PC-3 (cell line): ENCODE measurements around the gene PADI4. TPM values are rescaled to one million over a fixed set of nuclear protein-coding genes. Genes with fewer than 3 reads are reported as not detected.

ENCODE experiments used
- ATAC-seq: fragments of 200-7000 bp; cut with Tn5 transposase; 2 replicates; pipeline ENCODE4 v1.9.1; 2020; ENCODE audit warnings: mild to moderate bottlenecking, moderate library complexity
- BruUV-seq: library from RNA; stranded (reverse); fragments of 400-500 nt; replicated peaks from 2 replicates; lab custom pipeline; 2021; lab: Mats Ljungman, UMichigan
- CTCF ChIA-PET: fragments of 300-600 bp; sonication (Branson Sonifier 250); formaldehyde crosslinking; loops from one replicate; lab custom pipeline; 2022; ENCODE audit warnings: antibody characterized with exemption; lab: Charles Lee
- POLR2A ChIA-PET: fragments of 300-600 bp; sonication (Branson Sonifier 250); formaldehyde crosslinking; loops from one replicate; lab custom pipeline; 2022; ENCODE audit warnings: antibody characterized with exemption; ENCODE audit not compliant: unreplicated experiment; lab: Charles Lee
- DNase-seq: peaks from one replicate; pipeline ENCODE4 v3.0.0-alpha.2; 2015
- H2AFZ ChIP-seq: fragments of 300-600 bp; sonication (generic); 2 replicates; pipeline ENCODE4 v1.6.0; 2016; ENCODE audit warnings: antibody characterized with exemption, low read length
- H3F3A ChIP-seq: fragments of 300-600 bp; sonication (generic); one replicate; pipeline ENCODE4 v1.6.0; 2017; ENCODE audit warnings: antibody characterized with exemption, low read length, control low read depth, mild to moderate bottlenecking; ENCODE audit not compliant: unreplicated experiment
- H3K27ac ChIP-seq: fragments of 300-600 bp; sonication (generic); 2 replicates; pipeline ENCODE4 v1.5.1; 2016; ENCODE audit warnings: mild to moderate bottlenecking, low read length
- H3K27me3 ChIP-seq: fragments of 300-600 bp; sonication (generic); 2 replicates; pipeline ENCODE4 v1.6.1; 2016; ENCODE audit warnings: low read length, mixed read lengths
- H3K36me3 ChIP-seq: fragments of 300-600 bp; sonication (generic); 2 replicates; pipeline ENCODE4 v1.6.1; 2016; ENCODE audit warnings: low read depth, mixed run types, low read length, mixed read lengths
- H3K4me1 ChIP-seq: fragments of 300-600 bp; sonication (generic); 2 replicates; pipeline ENCODE4 v1.5.1; 2016; ENCODE audit warnings: low read length; ENCODE audit not compliant: insufficient read depth
- H3K4me2 ChIP-seq: fragments of 300-600 bp; sonication (generic); 2 replicates; pipeline ENCODE4 v1.6.0; 2016; ENCODE audit warnings: low read length
- H3K4me3 ChIP-seq: fragments of 300-600 bp; sonication (generic); 2 replicates; pipeline ENCODE4 v1.5.1; 2016; ENCODE audit warnings: mild to moderate bottlenecking, low read length, mixed read lengths
- H3K79me2 ChIP-seq: fragments of 300-600 bp; sonication (generic); 2 replicates; pipeline ENCODE4 v1.6.1; 2017; ENCODE audit warnings: low read length, mixed read lengths
- H3K9ac ChIP-seq: fragments of 300-600 bp; sonication (generic); 2 replicates; pipeline ENCODE4 v1.6.0; 2016; ENCODE audit warnings: mild to moderate bottlenecking, low read length
- H3K9me2 ChIP-seq: fragments of 300-600 bp; sonication (generic); replicated peaks from 2 replicates; pipeline ENCODE4 v1.6.1; 2016; ENCODE audit warnings: mixed run types, low read length, mixed read lengths
- H3K9me3 ChIP-seq: fragments of 300-600 bp; sonication (generic); 2 replicates; pipeline ENCODE4 v1.6.1; 2016; ENCODE audit warnings: low read length, mixed read lengths
- H4K20me1 ChIP-seq: fragments of 300-600 bp; sonication (generic); 2 replicates; pipeline ENCODE4 v1.6.1; 2016; ENCODE audit warnings: low read length, mixed read lengths
- CTCF ChIP-seq: fragments of 300-600 bp; sonication (generic); conservative IDR thresholded peaks from 2 replicates; pipeline ENCODE4 v1.5.1; 2017; ENCODE audit warnings: antibody characterized with exemption, low read depth, mild to moderate bottlenecking, low read length
- EZH2 ChIP-seq: fragments of 300-600 bp; sonication (generic); IDR thresholded peaks from one replicate; pipeline ENCODE4 v1.6.1; 2017; ENCODE audit warnings: antibody characterized with exemption, mild to moderate bottlenecking, low read length; ENCODE audit not compliant: unreplicated experiment
- EZH2phosphoT487 ChIP-seq: fragments of 300-600 bp; sonication (generic); IDR thresholded peaks from 2 replicates; pipeline ENCODE4 v1.6.1; 2018; ENCODE audit warnings: mild to moderate bottlenecking, antibody characterized with exemption, low read length, borderline replicate concordance
- intact Hi-C: fragments of 100-400 bp; cut with micrococcal nuclease; formaldehyde crosslinking; loops from 2 replicates; pipeline ENCODE4 v1.9.0; 2023
- total RNA-seq: library from RNA; depleted of rRNA; stranded (reverse); fragments of >200 nt; gene quantifications from 2 replicates; pipeline ENCODE4 v1.2.3, GENCODE V29; 2014

Gene PADI4
- total RNA-seq, 1 experiment from 2014 or later, result 0.04 TPM

GRCh38 chr1:17264470-17264869 is 43.5 kb upstream of the PADI4 start:
- H2AFZ ChIP-seq, result no peak overlapping the region
- ATAC-seq (no peak), DNase-seq (no peak)
- H3K4me3 ChIP-seq, result no peak overlapping the region
- intact Hi-C loops, result no loop called here
- no peaks in the 10 kb centered on the region for H3K79me2 ChIP-seq
- H4K20me1 ChIP-seq, result no peaks in the 10 kb centered on the region
- no peak overlapping the region for H3K27ac ChIP-seq
- H3K36me3 ChIP-seq, result no peaks in the 10 kb centered on the region
- no peaks in the 10 kb centered on the region for H3K27me3 ChIP-seq
- CTCF ChIA-PET, result no interaction called here
- no TSS peak for BruUV-seq
- no peak overlapping the region for H3K4me2 ChIP-seq
- H3K4me1 ChIP-seq, result no peaks in the 10 kb centered on the region
- TF ChIP-seq EZH2, result no peak
- no peak for TF ChIP-seq CTCF
- no peak for TF ChIP-seq EZH2phosphoT487
- no peaks in the 10 kb centered on the region for H3K9me2 ChIP-seq
- H3K9ac ChIP-seq, result no peak overlapping the region
- no peaks in the 10 kb centered on the region for H3F3A ChIP-seq
- H3K9me3 ChIP-seq, result no peaks in the 10 kb centered on the region
- POLR2A ChIA-PET, result no interaction called here

GRCh38 chr1:17265162-17265561 is 42.8 kb upstream of the PADI4 start:
- ChIA-PET CTCF (no interaction called here), POLR2A (no interaction called here)
- no peaks in the 10 kb centered on the region for H3K9me3 ChIP-seq
- no peak overlapping the region for H2AFZ ChIP-seq
- no peak overlapping the region for H3K4me2 ChIP-seq
- no peak overlapping the region for H3K4me3 ChIP-seq
- intact Hi-C loops, result no loop called here
- DNase-seq, result no peak
- no peaks in the 10 kb centered on the region for H3K9me2 ChIP-seq
- H3K9ac ChIP-seq, result no peak overlapping the region
- no peaks in the 10 kb centered on the region for H3K4me1 ChIP-seq
- no peaks in the 10 kb centered on the region for H3K79me2 ChIP-seq
- H3K36me3 ChIP-seq, result no peaks in the 10 kb centered on the region
- no peak overlapping the region for H3K27ac ChIP-seq
- no peaks in the 10 kb centered on the region for H4K20me1 ChIP-seq
- no peaks in the 10 kb centered on the region for H3F3A ChIP-seq
- no TSS peak for BruUV-seq
- ATAC-seq, result no peak
- no peaks in the 10 kb centered on the region for H3K27me3 ChIP-seq
- no peak for TF ChIP-seq EZH2phosphoT487
- TF ChIP-seq EZH2, result no peak
- TF ChIP-seq CTCF, result no peak

DNA sequence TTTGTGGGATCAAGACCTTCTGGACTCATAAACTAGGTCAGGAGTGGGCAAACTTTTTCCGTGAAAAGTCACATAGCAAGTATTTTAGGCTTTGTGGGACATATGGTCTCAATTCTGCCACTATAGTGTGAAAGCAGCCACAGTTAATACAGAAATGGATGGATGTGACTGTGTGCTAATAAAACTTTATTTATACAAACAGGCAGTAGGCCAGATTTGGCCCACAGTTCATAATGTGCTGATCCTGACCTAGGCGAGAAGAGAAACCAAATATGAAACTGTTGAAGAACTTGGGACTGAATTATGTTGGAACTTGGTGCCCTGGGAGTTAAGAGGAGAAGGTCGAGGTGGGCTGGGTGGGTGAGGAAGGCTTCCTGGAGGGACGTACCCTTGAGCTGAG is 42.0 kb upstream of the PADI4 start:
- POLR2A ChIA-PET, result no interaction called here
- CTCF ChIA-PET, result no interaction called here

More for the DNA sequence above, 42.0 kb upstream of the PADI4 start:
- TF ChIP-seq EZH2phosphoT487, result no peak
- TF ChIP-seq CTCF, result no peak
- no peak for TF ChIP-seq EZH2
- ATAC-seq (no peak), DNase-seq (no peak)
- no peak overlapping the region for H3K4me2 ChIP-seq
- H4K20me1 ChIP-seq, result no peaks in the 10 kb centered on the region
- H3K9me2 ChIP-seq, result no peaks in the 10 kb centered on the region
- intact Hi-C loops, result no loop called here
- H3K27me3 ChIP-seq, result no peaks in the 10 kb centered on the region
- H3K4me3 ChIP-seq, result no peak overlapping the region
- no peaks in the 10 kb centered on the region for H3K36me3 ChIP-seq
- H3K79me2 ChIP-seq, result no peaks in the 10 kb centered on the region
- no peak overlapping the region for H2AFZ ChIP-seq
- H3K9me3 ChIP-seq, result no peaks in the 10 kb centered on the region
- no peaks in the 10 kb centered on the region for H3K4me1 ChIP-seq
- H3K27ac ChIP-seq, result no peak overlapping the region
- no peak overlapping the region for H3K9ac ChIP-seq
- BruUV-seq, result no TSS peak
- H3F3A ChIP-seq, result no peaks in the 10 kb centered on the region
